Measurements from ENCODE around the gene MT1A.
"Not testable (repeated sequence)": the region's sequence is repeated elsewhere in the genome, so short reads cannot be mapped to it uniquely, and the experiment has no call there.

DNA sequence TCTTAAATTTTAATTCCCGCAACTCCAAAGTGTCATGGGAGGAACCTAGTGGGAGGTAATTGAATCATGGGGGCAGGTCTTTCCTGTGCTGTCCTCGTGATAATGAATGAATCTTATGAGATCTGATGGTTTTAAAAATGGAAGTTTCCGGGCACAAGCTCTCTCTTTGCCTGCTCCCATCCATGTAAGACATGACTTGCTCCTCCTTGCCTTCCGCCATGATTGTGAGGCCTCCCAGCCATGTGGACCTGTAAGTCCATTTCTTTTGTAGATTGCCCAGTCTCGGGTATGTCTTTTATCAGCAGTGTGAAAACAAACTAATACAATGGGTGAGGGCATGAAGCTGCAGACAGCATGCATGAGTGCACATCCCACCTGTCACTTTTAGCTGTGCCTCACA is 15.3 kb upstream of the MT1A start:
- not testable (repeated sequence) for TF ChIP-seq POLR2A, CTCF (IDR thresholded peaks at IDR 0.05)

All from ovary (tissue), 3 donors.